ENCODE results near the gene UTS2.
A peak's percentile ranks its signal among the peaks of the same experiment; 100 is the strongest.

UTS2 gene

GRCh38 chr1:7809742-7810141 lies 43.1 kb downstream of the UTS2 start:
- DNase-seq: no peak

- DNase-seq: peak; percentile 25
These were observed 44.5 kb downstream of the UTS2 start for GRCh38 chr1:7808253-7808844.

- DNase-seq: no peak
These were observed 47.4 kb downstream of the UTS2 start for GRCh38 chr1:7805460-7805859.
